Stimulated activated CD4-positive, alpha-beta T cell treated with anti-CD3 and anti-CD28 coated beads, Interleukin-1b, Interleukin-23, amount 100 ng/mL, for 4 hours (primary cell): ENCODE results near the gene PAK3.
A peak's percentile ranks its signal among the peaks of the same experiment; 100 is the strongest.

Source experiments
- DNase-seq, 2 donors: peaks; one replicate each; pipeline ENCODE4 v3.0.0-alpha.2; 2020; ENCODE audit warnings: low read depth in 2 of 2

PAK3 gene

DNA sequence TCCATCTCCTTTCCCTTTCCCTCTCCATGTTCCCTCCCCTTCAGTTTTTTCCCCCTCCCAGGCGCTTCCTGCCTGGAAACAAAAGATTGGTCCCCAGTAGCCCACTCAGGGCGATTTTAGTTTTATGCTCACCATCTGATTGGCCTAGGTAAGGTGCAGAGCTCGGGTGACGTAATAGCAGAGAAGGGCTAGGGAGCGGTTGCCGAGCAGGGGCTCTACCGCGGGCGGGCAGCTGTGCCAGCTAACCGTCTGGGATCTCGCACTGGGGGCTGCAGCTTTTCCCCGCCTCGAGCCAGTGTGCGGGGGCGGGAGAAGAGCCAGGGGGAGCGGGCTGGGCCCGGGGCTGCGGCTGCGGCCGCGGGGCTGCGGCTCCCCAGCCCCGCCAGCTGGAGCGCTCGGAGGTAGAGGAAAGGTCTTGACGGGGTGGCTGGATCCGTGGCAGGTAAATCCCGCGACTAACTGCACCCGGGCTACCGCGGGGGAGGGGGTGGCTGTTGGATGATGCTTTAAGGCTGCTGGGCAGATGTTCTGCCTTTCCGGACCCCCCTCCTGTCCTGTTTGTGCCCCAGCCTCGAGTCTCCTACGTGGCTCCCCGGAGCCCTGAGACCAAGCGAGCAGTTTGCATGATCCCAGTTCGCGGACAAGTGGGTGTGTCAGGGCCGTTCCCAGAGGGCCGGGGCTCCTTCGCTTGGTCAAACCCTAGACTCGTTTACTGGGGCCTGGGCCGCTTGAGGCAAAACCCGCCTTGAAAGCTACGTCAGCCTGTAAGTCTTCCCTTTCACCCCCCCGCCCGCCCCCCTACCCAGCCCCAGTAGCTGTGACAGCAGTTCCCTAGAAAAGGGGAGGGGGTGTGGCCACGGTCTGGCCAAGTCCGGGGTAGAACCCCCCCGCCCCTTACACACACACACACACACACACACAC, at the start of gene PAK3:
Gene PAK3 (plus strand): TSS at position 218 of the 922 bp plus-strand sequence. CDS start 26,913 bp downstream, outside the sequence.
- peak in 1 of 2 donors; percentile 2 for DNase-seq

DNA sequence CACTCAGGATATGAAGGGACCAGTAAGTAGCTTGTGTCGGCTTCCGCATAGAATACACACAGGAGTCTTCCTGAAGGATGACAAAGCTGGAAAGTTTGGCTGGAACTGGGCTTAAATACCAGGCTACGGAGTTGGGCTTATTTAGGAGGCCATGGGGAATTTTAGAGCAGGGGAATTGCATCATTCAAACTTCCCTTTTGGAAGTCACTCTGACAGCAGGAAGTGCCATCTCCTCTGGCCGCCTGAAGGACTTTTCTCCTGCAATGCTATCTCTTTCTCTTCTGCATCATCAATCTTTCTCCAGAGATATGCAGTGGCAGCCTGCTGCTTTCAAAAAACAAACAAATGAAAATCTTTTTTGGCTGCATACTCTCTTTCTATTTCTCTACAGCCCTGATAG, 48.4 kb upstream of the PAK3 start:
- DNase-seq, result no peak

DNA sequence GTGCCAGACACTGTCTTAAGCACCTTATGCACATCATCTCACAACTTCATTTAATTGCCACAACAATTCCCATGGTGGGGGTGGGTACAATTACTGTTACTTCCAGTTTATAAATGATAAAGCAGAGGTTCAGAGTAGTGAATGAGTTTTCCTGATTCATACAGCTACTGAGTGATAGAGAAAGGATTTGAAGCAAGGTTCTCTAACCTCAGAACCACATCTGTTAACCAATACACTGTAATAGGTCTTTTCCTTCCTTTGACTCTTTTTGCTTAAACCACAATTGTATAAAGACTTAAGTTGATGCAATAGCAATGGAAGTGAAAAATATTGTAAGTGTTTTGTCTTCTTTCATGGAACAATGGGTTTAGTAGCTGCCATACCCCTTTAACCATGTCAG, 43.5 kb upstream of the PAK3 start:
- DNase-seq, result no peak

DNA sequence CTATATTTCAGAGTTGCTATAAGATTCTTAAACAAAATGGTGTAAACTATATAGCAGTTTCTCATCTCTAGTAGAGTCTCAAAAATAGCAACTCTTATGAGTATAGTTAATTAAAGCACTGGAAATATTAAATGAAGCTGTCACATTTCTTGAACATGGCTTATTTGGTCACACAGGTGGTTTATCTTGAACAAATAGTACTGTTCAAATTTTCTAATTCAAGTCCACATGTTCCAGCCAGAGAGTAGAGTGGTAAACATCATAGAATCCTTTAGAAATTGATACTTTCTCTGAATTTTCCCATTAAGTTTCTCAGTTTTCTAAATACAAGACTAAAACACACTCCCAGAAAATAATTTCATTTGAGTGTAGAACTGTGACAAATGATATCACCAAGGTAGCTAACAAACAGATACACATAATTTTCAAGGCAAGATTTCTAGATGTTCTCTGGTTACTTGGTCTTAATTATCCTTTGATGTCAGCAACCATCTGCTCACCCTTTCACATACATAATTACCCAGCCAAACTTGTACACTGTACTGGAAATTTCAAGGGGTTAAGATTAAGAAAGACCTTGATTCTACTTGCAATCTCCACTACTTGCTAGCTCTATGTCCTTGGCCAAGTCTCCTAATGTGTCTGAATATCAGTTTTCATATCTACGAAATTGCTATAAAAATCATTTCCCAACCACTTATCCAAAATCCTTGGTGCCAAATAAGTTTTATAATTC, 24.3 kb upstream of the PAK3 start:
- no peak for DNase-seq

DNA sequence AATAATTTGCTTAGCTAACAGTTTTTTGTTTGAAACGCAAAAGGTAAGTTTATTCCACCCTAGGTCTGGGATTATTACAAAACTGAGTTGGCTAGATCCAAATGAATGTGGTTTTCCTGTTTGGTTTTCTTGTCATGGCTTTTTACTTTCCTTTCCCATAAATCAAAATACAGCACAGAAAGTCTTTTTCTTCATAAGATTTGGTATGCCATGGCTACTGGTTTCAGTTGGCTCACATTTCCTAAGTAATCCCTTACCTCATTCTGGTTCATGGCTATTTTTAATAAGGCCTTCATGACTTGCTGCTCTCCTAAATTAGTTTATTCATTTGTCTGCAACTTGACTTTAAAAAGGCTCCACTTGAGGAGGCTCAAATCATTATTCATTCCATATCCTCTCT, 12.9 kb upstream of the PAK3 start:
- no peak for DNase-seq

DNA sequence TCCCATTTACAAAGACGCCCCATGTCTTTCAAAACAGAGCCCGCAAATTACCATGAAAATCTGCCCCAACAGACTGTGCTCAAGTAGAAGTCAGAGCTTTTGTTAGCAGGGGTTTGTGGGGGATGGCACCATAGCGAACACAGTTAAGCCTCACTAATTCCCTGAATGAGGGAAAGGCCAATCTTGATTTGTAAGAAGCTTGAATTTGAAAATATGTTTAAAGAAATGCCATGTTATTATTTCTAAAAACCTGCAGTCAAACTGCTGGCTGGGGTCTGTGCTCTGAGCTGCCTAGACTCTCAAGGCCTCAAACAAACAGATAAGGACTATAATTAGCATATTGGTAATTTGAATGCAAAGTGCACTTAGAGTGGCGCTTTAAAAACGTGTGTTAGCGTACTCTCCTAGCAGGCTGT, 9.4 kb upstream of the PAK3 start:
- no peak for DNase-seq

DNA sequence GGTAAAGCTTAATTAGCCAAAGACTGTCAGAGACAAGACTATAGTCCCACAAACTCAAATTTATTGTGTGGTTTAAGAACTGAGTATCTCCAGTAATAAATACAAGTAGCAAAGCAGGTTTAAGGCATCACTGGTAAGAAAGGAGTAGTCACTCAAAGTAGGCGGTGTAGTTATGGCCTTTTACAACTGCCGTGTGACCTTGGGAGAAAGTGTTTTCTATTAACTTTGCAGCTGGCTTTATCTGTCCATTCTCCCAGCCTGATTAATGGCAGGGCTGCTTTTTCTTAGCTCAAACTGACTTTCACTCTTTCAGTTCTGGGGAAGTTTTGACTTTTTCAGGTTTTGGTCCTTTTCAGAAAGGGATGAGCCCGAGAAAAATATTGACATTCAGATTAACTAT, 7.4 kb upstream of the PAK3 start:
- DNase-seq, result no peak

DNA sequence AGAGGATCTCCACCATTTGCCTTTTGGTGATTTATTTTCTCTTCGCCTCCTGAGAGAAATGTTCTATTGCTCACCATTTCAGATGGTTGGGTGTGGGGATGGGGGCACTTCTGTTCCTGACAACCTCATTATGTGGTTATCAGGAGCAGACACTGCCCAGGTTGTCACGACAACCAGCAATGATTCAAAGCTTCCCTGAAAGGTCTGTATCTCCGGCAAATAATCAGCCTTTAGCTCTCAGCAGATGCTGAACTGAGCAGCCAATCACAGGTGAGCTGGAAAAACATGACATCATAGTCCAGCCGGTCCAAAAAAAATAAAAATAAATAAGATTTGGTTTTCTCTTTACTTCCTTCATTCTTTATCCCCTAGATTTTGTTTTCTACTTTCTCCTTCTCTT, 5.5 kb upstream of the PAK3 start:
- DNase-seq, result no peak

DNA sequence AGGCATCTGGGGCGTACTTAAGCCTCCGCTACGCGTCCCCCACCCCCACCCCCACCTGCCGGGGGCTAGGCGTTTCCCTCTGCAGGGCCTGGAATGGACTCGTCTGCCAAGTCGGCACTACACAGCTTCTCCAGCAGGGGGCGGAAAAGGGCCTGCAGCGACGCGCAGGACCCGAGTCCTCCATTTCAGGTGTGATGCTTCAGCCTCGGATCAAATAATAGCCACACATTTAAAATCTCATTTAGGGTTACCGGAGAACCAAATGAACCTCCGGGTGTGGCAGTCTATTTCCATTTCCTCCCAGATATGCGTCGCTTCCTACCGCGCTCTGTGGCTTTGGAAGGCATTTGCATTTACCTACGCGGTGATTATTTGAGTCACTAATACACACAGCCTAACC, 2.9 kb downstream of the PAK3 start:
- DNase-seq, result peak; percentile 51 to 58

DNA sequence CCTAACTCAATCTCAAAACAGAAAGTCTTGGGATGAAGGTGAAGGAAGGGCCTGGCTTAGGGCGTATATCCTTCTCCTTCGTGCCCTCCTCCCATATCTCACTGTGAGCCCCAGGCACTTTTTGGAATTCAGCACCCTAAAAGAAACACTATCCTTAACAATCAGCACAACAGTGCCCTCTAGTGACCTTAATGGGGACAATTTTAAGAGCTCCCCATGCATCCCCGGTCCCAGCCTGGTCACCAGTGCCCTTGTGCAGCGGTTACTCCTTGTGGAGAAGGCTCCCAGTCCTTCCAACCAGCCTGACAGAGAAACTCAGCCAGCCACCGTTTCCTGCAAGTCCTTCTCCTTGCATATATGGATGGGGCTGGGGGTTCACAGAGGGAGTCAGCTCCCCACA, 4.2 kb downstream of the PAK3 start:
- DNase-seq, result peak in 1 of 2 donors; percentile 5

DNA sequence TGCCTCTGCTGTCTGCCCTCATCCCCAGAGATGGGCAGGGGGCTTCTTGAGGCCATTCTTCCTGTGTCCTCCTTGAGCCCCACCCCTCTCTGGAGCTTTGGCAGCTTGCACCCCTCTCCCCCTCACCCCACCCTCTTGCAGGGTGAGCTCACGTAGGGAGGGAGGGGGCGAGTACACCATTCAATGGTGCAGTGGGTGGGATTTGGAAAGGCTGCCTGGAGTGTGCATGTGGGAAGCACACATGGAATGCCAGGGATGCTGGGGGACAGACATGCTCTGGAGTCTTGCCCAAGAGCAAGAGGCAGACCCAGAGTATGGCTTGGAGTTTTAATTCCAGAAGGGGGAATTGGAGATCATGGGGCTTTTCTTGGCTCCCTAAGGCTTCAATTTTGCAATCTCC, 5.6 kb downstream of the PAK3 start:
- DNase-seq, result no peak

DNA sequence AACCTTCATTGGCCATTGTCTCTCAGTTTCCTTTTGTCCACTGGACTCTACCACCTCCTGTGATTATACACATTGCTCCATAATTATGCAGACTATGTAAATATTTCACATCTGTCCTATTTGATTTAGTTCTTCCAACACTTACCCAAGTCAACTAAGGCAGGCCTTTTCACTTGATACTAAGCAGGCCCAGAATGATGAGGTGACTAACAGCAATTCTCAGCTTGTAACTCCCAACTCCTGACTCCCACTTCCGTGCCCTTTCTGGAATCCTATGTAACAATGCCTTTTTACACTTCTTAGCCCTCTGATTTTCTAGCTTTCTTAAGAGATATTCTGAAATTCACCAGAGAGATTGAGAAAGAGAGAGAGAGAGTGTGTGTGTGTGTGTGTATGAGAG, 6.6 kb downstream of the PAK3 start:
- no peak for DNase-seq

DNA sequence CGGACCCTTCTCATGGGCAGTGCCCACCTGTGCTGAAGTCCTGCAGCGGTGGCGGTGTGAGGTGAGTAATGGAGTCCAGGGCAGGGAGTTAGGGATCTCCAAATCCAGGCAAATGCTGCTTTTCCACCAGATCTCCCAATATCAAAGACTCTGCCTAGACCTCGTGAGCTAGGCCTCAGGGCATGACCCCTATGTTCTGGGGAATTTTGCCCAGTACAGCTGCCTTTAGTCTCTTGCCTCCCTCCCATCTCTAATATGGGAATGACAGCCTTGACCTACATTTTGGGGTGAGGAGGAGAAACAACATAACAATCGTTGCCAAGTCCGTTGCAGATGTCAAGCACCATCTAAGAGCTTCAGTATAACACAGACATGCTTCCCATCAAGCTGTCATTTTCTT, 7.3 kb downstream of the PAK3 start:
- no peak for DNase-seq

DNA sequence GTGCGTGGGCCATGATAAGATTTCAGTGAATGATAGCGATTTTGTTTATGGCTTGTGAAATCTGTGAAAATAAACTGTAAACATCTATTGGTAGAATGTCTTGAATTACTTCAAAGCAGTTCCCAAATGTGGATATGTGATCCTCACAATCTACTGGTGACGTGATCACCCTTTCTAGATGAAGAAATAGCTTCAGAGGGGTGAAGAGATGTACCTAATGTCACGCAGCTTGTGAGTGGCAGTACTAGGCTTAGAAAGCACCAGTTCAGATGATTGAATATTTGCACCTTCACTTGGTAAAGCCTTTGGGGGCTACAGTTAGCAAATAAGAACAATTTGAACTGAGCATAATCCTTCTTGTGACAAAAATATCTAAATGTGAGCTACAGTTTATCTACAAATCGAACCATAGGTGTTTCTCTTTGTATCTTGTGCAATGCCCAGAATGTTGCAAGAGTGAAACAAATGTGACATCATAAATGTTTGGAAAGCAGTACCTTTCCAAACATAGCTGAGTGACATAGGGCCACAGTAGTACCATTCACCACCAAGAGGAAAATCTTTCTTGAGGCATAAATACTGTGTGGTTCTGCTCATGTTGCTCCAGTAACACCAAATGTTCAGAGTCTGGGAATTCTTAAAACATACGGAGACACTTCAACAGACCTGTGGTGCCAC, 14.2 kb downstream of the PAK3 start:
- no peak for DNase-seq

DNA sequence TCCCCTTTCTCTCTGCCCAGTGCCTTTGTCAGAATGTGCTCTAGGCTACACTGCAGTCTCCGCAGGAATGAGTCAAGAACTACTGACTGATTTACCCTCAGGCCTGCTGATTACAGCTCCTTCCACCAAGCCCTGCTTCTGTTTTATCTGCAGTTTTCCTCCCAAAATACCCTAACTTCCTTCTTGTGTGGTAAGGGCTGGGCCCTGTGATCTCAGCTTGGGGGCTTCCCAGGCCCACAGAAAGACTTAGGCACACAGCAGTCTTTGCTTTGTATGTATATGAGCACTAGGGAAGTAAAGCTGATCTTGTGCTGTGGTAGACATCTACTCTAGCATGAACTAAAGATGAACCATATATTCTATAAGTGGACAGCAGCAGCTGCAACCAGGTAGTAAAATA, 18.8 kb downstream of the PAK3 start:
- DNase-seq, result no peak

DNA sequence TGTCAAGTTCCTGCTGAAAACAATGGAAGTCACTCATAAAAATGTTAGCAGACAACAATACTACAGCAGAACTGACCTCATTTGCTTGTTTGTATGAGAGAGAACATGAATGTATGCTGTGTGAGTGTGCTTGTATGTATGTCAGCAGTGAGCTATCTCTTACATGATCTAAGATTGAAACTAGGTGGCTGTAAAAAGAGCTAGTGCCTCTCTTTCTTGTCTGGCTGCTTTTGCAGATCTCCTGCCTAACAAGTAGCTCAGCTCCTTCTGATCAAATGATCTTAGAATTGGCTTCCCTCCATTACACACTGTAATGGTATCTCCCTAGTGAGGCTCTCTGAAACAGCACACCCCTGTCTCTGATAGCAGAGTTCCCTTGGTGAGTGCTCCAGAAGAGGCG, 20.7 kb downstream of the PAK3 start:
- DNase-seq, result no peak

DNA sequence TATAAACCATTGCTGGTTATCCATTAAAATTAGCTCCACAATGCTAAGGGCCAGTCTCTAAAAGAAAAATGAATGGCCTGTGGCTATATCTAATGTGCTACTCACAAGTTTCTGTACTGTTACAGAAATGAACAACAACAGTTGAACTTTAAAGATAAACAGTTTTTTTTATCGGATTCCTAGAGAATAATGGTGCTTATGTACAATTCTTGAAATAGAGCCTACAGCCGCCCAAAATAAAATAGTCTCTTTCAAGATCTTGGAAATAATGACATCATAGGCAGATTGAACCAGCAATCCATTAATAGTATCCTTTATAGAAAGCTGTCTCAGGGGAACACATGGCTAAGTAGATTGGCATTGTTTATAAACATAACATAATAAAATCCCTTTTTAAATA, 23.4 kb downstream of the PAK3 start:
- no peak for DNase-seq

DNA sequence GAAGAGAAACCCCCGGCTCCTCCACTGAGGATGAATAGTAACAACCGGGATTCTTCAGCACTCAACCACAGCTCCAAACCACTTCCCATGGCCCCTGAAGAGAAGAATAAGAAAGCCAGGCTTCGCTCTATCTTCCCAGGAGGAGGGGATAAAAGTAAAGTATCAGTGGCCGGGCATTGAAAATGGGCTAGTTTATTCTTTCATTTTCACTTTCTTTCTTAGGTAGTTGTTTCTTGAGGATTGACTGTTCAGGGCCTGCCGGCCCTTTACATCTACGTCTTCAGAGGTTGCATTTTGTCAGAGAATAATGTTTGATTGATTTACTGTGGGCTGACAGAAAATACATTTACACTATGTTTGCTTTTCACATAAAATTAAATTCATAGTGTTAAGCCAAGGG, 27.1 kb downstream of the PAK3 start:
- no peak for DNase-seq

DNA sequence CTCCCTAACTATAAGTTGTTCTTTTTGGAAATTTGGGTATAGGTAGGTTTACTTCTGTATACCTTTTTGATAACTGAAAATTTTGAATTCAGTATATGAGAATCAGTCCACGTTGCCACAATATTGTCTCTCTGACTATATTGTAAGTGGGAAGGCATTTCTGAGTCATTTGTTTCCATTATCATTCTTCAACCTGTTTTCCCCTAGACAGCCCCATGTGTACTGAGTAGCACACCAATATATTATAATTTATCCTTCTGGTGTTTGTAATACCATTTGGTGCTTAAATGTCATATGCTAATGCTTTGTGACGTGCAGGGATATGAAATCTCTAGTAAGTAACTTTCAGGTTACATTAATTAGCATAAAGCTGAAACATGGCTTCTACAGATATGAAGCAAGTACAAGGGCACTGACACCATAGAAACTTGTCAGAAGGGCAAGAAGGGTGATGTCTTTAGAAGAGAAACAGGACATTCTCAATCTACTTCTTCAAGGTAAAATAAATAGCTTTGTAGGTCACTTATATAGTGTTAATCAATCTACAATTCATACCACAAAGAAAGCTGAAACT, 27.7 kb downstream of the PAK3 start:
- no peak for DNase-seq

DNA sequence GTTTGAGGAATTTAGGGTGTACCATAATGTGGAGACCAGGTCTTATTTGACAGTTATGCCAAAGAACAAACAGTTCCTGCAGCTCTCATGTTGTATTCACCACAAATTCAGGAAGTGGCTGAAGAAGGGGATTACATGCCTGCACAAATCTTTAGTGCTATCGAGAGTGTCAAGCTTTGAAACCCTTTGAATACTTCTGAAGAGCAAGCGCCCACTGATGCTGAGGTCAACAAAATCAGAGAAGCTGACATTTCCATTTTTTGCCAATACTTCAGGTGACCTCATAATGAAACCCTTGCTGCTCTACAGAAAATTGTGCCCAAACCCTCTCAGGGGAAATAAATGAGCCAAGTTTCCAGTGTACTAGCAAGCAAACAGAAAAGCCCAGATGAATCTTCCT, 28.4 kb downstream of the PAK3 start:
- no peak for DNase-seq

DNA sequence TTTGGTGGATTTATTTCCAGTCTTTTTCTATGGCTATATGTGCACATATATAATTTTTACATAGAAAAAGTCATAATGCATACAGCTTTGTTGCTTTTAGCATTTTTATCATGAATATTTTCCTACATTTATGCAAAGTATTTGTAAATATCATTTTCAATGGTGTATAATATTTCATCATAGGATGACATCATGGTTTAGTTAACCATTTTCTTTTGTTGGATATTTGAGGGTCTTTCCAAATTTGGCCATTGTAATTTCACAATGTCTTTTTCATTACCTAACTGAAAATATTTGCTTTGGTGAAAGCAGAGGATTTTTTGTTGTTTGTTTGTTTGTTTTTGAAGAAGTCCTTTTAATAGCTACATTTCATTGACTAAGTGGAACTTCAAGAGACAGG, 31.0 kb downstream of the PAK3 start:
- DNase-seq, result no peak

DNA sequence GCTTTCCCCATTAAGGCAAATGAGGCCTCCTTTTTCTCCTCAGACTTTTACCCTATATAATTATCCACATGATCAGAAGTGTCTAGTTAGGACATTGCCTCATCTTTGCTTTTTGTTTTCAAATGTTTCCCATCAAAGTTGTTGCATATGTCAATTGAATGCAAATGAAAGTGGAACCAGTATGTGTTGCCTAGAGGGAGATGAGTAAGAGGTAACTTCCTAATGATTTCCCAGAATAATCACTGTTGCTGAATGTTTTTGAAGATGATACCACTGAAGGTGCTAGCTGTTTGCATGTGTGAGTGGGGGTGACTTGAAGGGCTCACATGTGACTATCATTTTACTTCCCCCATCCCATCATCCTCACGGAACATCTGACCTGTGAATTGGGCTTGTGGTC, 33.9 kb downstream of the PAK3 start:
- DNase-seq, result no peak
